Stimulated activated CD8-positive, alpha-beta memory T cell treated with anti-CD3 and anti-CD28 coated beads, Interleukin-7, amount 100 ng/mL, for 48 hours (primary cell): ENCODE results near the gene NRARP.

Source experiments
- DNase-seq, 2 donors: peaks; one replicate each; pipeline ENCODE4 v3.0.0-alpha.2; 2020; ENCODE audit warnings: low read depth in 1 of 2; ENCODE audit errors: extremely low read depth in 1 of 2

Gene NRARP

DNA sequence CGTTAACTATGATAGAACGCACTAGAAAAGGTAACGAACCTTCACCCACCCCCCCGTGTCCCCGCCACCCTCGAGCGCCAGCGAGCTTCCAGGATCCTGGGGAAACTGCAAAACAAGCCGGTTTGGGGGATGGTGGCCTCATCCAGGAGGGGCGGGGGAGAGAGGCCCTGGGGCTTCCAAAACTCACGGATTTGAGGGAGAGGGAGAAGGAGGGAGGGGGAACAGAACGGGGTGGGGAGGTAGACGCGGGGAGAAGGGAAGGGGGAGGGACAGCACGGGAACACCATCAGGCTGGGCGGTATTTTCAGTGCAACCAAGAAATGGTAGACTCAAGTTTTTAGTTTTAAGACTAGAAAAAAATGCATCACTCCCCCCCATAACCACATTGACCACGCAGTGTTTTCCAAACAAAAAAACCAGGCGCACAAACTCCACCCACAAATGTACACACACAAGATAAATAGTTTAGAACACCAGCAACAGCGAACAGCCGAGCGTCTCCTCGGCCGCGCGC, 1.4 kb downstream of the NRARP start:
- DNase-seq, result no peak

DNA sequence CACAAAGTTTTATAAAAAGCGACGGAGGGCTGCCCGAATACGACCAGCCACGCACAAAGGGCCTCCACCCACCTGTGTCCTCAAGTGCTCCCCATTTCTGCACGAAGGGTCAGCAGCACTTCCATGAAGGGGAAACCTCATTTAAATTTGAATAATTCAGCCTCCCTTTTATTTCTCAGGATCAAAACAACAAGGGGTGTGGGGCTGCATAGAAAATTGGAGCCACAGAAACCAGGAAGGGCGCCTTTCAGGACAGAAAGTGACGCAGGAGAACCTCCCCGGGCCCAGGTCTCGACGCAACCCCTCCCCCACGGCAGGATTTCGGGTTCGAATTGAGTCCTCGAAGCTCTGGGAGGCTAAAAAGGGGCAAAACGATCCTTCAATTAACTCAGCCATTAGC, 2.1 kb downstream of the NRARP start:
- no peak for DNase-seq

DNA sequence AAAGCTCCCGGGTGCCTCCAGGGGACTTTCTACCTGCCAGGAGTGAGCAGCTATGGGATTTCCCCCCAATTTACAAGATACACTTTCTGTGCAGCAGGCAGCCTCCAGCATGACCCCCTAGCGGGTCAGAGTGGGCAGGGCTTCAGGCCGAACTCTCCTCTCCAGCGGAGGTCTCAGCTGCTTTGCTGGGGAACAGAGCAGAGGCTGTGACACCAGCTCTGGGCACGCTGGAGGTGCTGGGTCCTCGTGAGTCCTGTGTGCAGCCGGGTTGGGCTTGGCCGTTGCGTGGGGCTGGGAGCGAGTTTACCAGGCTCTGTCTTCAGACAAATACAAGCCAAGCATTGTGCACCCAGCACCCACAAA, 2.9 kb downstream of the NRARP start:
- no peak for DNase-seq

DNA sequence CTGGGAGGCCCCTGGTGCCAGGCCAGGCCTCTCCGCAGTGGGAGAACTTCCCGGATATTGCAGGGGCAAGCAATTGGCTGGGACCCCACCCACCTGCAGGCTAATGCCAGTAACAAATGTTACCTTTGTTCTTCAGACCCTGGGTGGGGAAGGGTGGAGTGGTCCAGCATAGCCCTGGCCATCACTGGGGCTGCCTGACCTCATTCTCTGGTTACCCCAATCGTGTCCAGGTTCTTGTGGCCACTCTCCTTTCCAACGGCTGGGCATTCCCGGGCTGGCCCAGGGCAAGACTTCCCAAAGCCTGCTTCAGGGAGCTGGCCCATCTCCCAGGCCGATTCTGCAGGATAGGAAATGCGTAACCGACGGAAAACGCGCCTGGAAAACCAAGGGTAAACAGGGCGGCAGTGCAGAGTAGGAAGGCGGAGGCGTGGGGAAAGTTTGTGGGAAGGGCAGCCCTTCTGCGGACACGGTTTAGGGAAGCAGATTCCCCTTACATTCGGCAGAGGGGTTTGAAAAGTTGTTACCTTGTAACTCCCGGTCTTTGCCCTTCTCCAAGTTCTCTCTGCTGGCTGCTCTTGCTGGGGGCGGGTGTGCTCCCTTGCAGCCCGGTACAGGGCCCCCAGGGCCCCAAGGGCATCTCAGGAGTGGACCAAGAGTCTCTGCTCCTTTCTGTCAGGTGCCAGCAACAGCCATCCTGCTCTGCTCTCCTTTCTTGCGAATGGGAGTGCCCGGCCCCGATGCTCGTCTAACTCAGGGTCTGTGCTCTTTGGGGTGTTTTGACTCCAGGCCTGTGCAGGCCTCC, 3.5 kb downstream of the NRARP start:
- DNase-seq, result no peak

DNA sequence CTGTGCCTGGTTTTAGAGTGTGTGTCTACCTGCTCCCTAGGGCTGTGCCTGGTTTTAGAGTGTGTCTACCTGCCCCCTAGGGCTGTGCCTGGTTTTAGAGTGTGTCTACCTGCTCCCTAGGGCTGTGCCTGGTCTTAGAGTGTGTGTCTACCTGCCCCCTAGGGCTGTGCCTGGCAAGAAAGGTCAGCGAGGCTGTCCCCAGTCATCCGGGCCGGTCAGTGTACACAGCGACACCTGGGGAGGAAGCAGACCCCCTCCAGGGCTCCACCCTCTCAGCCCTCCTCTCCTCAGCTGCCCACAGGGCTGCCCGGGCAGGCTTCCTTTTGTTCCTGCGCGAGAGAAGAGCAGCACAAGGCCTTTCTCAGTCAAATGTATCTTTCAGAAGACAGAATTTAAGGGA, 4.1 kb downstream of the NRARP start:
- no peak for DNase-seq

DNA sequence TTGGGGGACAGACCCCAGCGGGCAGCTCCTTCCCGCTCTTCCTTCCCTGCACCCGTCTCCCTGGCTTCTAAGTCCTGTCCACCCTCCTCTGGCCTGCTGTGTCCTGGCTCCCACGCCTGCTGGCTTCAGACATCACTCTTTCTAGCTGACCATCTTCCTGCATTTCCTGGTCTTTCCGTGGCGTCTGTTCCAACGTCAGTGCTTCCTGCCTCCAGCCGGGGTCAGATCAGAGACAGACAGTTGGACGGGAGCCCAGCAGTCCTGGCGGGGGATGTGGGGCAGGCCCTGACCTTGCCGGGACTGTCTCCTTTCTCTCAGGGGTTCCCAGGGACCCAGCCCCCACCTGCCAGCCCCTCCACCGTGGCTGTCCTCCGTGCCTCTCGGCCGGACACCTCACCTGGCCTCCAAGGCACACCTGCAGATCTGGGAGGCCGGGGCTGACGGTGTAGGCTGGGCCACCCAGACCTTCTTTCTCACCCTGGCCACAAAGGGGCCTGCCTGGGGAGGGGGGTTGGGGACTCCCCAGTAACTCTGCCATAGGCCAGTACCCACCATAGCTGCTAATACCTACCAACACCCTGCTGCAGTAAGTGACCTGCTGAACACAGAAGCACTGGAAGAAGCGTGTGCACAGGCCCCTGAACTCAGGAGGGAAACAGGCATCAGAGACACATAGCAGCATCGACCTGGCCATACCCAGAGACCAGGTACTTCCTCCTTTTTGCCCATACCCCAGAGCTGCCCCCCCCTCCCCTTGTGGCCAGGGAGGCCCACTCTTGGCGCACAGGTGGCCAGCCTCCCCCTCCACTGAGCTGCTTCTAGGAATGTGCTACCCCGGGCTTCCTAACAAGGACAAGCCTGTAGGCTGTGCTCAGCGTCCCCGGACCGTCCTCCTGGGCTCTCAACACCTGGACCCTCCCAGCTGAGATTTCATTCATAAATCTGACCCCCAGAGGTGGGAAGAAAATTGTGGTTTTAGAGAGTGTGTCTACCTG, 5.1 kb downstream of the NRARP start:
- DNase-seq, result no peak

DNA sequence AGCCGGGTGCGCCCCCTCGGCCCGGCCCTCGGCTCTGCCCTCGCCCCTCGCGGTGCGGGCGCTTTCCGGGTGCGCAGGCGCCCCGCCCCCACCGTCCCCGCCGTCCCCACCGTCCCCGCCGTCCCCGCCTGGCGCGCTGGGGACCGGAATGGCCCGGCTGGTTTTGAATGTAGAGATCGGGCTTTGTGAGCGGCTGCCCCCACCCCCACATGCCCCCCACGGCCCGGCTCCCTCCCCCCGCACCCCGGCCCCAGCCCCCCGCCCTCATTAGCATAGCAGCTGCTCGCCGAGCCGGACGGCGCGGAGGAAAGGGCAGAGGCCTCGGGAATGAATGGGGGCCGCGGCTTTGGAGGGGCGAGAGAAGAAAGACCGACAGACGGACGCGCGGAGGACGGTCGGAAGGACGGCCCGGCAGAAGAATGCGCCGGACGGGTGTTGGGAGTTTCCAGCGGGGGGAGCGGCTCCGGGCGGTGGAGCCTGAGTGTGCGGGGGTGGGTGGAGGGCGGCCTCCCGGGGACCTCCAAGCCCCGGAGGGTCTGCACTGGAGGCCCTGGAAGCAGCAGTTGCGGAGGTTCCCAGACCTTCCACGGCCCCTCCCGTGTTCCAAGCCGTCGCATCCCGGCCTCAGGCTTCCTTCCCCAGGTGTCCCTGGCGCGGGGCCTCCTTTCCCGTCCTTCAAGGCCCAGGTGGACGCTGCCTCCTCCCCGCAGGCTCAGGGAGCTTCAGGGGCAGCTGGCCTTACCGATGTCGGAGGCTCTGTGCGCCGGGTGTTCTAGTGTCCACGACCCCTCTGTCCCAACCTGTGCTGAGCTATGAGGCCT, 6.0 kb downstream of the NRARP start:
- no peak for DNase-seq

DNA sequence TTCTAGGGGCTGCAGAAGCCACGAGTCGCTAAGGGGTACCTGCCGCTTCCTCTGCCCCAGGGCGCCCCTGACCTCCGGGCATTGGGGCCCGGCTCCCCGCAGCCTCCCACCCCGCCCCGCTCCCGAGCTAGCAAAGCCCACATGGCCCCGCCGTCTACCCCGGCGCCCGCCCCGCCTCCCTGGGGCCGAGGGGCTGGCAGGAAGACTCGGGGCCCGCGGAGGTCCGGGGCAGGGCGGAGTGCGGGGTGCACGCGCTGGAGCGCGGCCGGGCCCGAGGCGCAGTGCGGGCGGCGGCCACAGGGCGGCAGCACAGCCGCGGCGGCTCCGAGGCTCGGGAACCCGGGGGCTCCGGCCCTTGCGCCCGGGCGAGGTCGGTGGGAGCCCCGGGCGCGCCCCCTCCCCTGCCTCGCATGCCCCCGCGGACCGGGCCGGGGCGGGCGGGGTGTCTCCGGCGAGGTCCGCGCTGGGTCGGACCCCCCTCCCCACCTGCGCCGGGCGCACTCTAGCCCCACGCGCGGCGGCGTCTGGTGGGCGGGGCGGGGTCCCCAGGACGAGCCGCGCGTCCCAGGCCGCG, 6.7 kb downstream of the NRARP start:
- DNase-seq, result no peak

DNA sequence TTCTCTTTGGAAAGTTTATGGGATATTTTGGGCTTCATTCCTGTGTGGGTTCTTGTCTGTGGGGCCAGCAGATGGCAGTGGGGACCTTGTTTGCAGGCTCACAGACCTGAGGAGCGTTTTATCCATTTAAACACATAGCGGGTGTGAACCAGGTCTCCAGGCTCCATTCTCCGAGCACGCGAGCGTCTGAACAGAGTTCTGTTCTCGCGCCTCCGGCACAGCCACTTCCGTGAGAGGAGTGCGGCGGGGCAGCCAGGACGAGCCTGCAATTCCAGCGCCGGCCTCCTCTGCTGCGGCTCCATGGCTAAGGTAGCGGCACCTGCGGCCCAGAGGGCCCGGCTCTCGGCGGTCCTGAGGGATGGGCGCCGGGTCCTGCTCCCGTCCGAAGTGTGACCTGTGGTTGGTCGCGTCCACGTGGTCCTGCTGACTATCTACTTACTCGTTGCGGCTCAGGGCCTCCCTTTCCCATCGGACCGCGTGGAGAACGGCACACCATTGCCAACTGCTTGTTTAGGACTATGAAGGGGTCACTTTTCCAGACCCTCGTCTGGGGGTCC, 7.3 kb downstream of the NRARP start:
- DNase-seq, result no peak

DNA sequence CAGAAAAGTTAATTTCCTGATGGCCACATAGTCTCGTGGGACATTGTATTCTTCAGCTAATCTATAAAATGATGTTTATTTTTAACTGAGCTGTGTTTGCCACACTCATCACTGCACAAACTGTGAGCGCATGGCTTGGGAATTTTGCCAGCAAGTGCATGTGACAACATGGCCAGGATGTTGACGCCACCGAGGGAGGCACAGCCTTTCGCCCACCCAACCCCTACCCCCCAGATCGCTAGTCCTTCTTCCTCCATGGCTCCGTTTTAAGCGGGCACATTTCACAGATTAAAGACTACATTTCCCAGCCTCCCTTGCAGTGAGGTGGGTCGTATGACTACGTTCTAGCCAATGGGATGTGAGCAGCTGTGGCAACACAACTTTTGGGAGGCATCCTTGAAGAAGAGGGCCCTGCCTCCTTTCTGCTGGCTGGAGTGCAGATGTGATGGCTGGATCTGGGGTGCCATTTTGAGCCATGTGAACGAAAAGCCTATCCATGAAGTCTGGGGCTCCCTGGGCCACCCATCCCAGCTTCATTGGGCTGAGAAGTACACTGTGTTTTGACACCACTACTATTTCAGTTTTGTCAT, 7.9 kb downstream of the NRARP start:
- DNase-seq, result no peak

DNA sequence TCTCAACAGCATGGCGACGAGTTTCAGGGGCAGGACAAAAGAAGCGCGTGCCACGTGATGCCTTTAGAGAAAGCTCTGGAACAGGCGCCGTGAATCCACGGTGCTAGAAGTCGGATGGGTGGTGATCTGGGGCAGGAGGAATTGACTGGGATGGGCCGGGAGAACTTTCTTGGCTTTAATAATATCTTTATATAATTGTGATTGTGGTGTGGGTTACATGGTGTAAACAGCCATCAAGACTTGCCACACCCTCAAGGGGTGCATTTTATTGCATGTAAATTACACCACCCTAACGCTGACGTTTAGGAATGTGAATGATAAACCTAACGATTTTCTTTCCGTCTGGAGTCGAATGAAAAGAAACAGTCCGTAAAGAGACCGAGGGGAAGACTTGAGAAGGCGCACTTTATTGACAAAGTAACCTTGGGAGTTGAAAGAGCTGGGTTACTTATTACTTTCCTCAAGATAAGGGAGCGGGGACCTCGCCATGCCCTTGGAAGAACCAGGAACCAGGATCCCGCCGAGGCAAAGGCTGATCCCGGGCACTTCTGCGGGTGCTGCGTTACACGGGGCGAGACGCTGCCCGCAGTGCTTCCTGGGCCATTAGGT, 8.5 kb downstream of the NRARP start:
- DNase-seq, result no peak

DNA sequence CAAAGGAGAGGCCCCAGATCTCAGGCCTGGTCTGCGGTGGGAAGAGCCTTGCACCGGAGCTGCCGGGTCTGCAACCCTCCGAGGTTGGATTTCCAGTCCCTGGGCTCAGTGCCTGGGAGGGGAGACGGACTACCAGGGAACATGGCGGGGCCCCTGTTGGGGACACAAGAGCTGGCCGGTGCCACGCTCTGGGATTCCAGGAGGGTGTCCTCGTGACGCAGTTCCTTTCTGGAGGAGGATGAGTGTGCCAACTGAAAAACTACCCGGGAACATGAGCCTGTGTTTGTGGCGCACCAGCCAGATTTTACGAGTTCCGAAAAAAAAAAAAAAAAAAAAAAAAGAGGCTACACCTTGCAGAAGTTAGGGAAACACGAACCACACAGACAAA, 9.0 kb downstream of the NRARP start:
- no peak for DNase-seq

DNA sequence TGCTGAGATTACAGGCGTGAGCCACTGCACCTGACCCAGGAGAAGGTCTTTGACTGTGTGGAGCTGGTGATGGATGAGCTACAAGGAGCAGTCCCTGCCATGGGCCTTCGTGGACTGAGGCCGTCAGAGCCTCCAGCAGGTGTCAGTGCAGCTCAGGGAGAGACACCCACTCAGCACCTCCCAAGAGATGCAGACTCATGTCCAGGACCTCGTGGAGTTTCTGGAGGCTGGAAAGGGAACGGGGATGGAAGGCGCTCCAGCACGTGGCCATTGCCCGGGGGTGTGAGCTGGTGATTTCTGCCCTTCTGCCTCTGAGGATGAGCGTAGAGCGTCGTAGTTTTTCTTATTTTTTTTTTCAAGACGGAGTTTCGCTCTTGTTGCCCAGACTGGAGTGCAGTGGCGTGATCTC, 15.1 kb downstream of the NRARP start:
- DNase-seq, result no peak

DNA sequence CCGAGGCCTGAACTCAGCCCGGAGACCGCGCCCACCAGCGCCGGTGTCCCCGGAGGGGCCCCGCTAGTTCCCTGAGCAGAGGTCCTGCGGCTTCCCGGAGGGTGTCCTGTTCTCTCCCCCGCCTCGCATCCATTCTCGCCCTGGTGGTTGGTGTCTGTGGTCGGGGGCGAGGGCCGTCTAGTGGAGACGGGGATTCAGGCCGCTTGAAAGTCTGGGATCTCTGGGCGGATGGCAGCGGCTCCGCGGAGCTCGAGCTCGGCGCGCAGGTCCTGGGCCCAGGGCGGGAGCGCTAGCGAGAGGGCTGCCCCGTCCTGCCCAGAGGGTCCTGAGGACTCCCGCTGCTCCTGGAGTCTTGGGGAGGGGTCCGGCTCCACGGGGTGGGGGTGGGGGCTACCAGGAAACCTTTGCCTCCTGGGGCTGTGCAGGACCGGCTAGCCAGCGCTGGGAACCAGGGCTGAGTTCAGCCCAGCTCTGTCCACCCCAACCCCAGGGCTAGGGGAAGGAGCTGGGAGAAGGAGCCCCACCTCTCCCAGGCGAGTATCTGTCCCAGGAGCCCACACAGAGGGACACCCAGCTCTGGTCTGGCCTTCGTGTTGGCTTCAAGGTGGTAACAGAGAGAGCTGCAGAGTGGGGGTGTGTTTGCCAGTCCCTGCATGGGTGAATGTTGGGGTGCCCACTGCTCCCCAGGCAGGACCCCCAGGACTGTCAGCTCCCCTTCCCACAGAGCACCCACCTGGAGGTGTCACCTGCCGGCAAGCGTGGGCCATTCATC, 20.5 kb downstream of the NRARP start:
- DNase-seq, result no peak

DNA sequence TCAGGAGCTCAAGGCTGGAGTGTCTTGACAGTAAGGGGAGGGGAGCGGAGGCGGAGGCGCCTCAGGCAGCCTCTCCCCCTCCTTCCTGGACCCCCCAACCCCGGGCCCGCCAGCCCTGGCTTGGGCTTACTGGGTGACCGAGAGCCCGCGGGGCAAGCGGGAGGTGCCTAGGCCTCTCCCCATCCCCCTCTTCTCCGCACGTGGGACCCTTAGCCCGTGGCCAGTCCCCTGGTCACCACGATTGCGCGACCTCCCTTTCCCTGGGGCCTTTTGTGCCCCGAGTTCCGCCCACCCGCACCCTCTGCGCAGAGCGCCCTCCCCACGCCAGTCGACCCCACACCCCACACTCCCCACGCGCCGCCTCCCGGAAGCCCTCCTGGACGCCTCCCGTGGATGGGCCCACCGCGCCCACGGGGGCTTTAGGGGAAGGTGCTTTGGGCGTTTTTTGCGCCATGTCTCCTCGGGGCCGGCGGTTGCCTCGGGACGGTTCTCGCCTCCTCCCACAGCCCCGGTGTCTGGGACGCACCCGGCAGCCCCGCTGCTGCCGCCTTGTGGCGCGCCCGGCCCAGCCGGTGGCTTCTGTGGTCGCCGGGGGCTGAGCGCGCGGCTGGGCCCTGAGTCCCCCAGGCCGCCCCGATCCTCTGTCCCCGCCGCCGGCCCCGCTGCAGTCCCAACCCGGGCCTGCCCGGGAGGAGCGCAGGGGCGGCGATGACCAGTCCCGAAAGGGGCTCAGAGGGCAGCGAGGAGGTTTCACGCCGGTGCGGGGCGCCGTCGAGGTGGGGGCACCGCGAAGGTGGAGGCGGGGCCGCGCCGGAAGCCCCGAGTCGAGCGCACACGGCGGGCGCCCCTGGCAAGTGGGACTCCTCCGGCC, 21.4 kb downstream of the NRARP start:
- DNase-seq, result no peak

DNA sequence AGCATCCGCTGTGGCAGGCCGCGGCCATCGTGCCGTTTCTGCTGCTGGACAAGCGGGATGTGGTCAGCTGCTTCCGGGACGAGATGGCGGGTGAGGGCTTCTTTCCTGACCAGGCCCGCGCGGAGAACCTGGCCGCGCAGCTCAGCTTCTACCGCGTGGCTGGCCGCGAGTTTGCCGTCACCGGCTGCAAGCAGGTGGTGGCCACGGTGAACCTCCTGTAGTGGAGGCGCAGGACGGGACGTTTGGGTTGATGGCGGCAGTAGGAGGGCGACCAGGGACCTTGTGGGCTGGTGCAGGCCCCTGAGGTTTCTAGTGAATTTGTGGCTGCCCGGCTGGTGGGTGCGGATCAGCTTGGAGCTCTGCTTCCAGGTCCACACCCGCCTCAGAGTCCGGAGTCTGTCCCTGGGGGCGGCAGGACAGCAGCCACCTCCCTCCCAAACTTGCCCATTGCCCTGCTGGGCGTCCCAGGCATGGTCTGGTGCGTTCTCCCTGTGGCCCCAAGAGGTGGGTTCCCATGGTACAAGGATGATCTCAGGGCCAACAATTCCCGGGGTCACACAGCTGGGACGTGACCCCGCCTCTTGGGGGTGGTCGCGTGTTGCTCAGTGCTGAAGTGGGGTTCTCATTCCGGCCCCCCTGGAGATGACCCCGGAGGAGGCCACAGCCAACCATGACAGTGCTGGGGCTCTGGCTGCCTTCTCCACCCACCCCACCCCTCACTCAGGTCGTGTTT, 22.2 kb downstream of the NRARP start:
- DNase-seq, result no peak
